Eye (tissue), 1 donor: Measurements from ENCODE around the gene PITX1.

ENCODE experiments used
- DNase-seq: peaks from one replicate; pipeline ENCODE4 v3.0.0-alpha.2; 2015

Gene PITX1

DNA sequence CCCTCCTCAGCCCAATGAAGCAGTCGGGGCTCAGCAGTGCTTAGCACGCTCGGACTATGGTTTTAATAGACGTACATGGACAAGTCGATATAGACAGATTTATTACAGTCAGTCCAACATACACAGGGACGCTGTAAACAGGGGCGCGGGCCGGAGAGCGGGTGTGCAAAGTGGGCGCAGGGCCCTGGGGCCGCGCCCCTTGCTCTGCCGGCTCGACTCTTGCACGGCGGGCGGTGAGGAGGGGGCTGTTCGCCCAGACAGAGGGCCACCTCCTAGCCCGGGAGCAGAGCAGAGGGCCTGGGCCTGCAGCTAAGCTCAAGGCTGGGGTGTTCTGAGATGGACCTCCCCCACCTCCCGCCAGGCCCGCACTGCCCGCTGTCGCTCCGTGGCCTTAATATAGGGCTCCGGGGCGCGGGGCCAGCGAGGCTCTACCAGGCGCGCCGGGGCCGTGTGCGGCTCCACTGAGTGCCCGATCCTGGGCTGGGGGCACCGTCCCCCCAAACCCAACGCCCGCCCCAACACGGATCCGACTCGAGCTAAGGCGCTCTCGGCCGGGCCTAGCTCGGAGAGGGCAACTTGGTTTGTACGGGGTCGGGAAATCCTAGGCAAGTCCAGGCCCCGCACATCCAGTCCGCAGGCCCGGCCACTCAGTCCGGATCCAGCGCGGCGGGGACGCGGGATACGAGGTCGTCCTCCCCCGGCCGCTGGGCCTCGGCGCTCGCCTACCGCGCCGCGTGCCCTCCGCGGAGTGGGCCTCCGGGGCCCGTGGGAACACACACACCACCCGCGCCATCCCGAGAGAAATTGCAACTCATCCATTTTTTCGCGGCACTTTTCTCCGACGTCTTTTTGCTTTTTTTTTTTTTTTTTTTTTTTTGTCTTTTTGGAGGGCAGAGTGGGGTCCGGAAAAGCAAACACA lies 6.1 kb downstream of the PITX1 start:
- DNase-seq, result peak; percentile 62

DNA sequence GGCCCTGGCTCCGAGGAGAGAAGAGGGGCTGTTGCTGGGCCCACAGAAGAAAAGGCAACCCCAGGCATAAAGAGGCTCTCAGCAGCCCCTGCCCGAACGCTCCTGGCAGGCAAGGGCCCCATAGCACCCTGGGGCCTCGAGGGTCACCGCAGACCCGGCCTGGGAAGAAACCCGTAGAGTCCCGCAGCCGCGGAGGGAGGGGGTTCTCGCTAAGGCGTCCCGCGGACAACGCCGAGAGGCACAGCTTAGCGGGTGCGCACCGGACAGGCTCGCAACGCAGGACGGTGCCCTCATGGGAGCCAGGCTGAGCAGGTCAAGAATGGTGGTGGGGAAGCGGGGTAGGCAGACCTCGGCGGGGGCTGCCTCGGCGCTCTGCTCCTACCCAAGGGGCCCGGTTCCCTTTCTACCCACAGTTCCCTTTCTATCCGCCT lies 6.7 kb downstream of the PITX1 start:
- no peak for DNase-seq

DNA sequence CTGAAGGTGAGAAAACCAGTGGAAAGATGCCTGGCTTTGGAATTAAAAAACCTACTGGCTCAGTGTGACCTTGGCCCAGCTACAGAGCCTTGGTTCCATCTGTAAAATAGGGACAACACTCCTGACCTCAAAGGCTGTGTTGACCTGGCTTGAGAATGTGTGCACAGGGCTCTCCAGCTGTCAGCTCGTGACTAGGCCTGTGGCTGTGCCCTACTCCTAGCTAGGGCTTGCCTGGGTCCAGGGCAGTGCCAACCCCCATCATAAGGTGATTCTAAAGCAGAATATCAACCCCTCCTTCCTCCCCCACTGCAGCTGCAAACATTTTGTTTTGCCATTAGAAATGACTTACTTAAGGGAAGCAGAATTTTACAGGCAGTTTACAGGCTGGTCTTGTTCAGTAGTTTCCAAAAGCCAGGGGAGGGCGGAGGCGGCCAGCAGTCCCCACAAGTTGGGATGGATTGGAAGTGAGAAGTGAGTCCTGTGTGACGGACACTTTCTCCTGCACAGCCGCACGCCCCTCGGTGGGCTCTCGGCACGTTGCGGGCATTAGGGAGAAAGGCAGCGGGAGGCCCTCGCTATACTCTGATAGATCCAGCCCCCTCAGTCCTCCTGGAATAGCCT lies 7.3 kb downstream of the PITX1 start:
- peak; percentile 46 for DNase-seq

DNA sequence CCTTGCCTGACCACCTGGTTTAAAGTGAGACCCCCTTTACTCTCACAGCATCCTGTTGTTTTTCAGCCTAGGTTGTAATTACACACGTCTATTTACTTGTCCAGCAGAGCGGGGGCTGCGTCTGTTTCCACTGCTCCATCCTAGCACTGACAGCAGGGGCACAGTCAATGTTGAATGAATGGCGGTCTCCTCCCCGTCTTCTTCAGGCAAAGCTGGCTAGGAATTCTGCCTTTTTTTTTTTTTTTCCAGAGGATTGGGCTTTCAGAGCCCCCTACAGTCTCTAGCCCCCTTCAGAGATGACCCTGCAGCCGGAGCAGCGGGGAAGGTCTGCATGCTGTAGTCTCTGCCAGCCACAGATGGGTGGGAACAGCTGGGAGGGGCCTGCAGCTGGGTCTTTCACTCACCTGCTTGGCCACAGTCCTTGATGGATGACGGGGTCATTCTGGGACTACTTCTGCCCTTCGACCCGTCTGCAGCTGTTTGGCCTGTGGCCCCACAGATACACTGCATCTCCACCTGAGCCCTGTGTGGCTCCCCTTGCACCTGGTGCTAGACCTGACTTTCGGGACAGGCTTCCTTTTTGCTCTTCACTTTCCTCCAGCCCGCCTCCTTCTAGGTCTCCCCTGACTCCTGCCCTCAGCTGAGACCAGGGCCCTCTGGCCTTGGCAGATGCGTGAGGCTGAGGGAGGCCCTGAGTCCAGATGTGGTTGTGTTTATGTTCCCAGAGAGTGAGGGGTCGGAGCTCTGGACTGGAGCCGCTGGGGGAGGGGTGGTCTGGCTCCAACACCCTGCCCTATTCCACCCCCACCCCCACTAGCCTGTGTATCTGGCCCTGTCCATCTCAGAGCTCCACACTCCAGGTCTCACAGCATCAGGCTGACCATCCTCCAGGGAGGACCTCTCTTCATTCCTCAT lies 8.0 kb downstream of the PITX1 start:
- DNase-seq, result no peak

DNA sequence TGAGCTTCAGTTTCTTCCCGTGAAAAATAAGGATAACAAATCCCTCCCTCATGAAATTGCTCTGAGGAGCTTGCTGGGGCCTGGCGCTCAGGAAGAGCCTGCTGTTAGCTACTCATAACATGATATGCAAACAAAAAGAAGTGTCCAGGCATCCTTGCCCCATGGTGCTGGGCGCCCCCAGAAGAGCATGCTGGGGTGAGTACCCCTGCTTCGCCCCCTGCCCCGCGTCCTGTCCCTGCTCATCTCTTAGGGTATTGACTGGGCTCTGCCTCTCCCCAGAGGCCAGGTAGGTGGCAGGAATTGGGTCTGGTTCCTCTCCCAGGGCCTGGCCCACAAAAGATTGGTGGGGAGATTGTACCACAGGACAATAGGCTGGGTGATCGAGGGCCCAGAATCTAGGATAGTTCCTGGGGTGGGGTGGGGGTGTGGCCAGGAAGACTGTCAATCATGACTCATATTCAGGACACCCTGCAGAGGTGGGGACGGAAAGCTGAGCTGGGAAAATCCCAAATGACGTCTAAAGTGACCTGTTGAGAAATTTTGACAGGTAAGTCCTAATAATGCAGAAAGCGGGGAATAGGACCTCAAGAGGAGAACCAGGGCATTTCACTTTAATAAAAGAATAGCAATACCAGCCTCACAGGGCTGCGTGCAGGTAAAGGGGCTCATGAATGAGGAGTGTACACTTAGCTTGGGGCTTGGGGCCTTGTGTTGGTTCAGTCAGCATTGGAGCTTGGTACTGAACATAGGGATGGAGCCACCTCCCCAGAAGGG lies 8.9 kb downstream of the PITX1 start:
- no peak for DNase-seq

DNA sequence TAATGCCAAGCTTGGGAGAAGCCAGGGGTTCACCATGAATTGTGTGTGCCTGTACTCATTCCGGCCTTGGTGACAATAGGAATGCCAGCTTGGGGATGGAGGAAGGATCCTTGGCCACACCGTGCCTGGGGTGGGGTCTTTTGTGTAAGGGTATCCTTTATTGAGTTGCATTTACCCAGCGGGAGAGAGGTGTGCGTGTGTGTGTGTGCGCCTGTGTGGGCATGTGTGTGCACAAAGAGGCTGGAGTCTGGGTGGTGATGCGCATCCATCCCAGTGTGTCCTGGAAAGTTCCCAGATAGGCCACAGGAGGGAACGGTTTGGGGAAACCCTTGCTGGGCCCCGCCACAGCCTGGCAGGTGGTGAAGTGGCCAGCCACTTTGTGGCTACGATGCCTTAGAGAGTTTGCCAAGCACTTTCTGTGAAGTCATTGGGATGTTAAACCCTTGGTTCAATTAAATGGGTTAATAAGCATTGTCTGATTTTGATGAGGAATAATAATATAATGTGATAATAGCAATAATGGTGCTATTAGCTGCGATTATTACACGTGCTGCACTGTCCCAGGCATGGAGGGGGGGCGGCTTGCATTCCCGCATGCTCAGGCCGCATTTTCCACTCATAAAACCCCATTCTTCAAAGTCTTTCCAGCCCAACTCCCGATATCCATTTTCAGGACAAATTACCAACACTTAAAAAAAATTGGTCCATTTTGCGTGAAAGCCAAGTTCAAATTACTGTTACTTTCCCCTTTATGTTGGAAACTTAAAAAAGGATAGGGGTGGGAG lies 13.7 kb downstream of the PITX1 start:
- DNase-seq, result no peak

DNA sequence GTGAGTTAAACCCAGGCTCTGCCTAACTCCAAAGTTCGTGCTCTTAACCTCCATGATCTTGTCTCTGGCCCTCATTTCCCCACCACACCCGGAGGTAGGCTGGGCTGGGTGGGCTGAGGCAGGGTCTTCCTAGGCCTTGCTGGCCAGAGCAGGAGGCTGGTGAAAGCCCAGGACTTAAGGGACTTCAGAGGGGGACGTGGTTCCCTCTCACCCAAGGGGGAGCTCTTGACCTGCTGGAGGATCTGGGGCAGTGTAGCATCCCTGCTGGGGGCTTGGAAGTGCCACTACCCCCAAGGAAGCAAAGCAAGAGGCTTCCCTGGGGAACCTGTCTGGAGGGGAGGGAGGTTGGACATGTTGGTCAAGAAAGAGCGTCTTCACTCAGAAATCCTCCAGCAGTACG lies 14.7 kb downstream of the PITX1 start:
- DNase-seq, result no peak

DNA sequence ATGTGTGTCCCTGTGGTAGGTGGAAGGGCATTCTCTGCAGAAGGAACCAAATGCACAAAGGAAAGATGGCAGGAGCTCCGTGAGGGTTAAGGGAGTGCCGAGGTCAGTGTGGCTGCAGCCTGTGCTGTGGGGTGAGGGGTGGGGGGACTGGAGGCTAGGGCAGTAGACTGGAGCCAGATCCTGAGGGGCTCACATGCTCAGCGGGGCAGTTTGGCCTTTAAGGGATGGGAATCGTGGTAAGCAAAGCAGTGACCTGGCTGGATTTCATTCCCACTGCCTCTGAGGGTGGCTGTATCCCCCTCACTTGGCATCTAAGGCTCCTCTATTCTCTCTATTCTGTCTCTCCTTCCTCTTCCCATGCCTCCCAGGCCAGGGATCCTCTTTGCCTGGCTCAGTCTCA lies 15.6 kb downstream of the PITX1 start:
- no peak for DNase-seq

DNA sequence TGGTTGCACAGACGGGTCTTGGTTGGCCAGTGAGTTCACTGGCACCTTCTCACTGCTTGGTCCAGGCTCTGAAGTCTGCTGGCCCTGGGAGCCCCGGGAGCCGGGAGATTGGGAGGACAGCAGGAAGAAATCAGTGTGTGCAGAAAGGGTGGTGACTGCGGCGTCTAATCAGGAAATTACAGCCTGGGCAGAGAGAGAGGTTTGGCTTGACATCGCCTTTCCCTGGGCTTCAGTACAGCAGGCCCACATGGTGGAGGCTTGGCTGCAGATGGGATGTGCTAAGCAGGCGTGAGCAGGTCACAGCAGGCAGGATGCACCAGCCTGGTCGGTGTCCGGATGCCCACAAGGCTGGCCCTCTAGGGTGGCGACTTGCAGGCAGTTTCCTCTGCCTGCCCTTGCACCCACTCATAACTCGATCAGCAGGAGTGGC lies 17.2 kb downstream of the PITX1 start:
- DNase-seq, result no peak

DNA sequence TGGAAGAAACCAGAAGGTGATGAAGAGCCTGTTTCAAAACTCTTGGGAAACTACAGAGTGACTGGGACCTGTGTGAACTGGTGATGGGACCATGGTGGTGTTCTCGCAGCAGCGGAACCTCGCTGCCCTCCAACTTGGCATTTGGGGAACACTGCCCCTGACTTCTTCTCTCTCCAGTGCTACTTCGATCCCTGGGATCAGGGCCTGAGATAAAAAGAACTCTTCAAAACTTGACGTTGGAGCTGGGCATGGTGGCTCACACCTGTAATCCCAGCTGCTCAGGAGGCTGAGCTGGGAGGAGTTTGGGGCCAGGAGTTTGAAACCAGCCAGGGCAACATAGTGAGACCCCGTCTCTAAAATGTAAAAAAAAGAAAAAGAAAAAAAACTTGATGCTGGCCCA lies 18.1 kb downstream of the PITX1 start:
- no peak for DNase-seq

DNA sequence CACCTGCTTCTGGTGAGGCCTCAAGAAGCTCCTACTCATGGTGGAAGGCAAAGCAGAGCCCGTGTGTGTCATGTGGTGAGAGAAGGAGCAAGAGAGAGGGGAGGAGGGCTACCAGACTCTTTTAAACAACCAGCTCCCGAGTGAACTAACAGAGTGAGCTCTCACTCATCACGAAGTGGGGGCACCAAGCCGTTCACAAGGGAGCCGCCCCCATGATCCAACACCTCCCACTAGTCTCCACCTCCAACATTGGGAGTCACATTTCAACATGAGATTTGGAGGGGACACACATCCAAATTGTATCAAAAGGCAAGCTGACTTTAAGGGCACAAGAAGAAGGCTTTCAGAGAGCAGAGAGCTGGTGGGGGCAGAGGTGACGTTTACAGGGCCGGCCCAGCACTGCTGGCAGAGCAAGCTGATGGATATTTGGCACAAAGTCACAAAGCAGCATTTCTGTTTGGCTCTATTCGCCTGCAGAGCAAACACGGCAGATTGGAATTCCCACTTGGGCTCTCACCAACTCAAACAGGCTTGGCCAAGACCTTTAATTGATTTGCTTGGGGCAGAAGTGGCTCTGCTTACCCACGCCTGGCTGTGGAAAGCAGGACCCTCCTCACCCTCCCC lies 20.0 kb downstream of the PITX1 start:
- no peak for DNase-seq

DNA sequence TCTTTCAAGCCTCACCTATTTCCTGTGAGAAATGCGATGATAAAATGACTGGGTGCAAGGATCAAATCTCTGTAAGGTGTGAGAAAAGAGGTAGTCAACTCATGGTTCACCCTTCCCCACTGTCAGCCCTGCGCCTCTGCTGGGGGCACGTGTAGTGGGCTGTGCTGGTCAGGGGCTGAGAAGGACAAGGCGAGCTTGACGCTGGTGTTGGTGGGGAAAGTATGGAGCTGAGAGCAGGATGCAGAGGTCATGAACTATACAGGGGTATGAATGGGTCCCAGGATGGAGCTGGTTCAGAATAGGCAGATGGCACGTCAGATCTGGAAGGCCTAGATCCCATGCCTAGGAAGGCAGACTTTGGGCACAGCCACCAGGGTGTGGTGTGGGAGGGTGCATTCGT lies 20.6 kb downstream of the PITX1 start:
- no peak for DNase-seq

DNA sequence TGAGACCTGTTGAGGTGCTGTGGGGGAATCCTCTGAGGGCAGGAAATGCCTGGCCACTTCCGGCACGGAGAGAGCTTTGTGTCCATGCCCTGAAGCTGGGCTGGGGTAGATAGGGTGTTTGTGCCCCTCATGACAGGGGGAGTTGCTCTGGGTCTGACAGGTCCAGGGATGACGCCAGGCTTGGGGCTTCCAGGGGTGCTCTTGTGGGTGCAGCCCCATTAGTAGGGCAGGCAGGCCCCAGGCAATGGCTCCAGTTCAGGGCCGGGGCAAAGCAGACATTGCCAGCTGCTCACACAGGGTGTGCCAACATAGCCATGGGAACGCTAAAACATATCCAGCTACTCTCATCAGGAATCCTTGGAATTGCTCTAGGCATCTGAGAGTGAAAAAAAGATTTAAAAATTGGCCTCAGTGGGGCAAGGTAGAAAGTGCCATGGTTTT lies 21.1 kb downstream of the PITX1 start:
- DNase-seq, result no peak

DNA sequence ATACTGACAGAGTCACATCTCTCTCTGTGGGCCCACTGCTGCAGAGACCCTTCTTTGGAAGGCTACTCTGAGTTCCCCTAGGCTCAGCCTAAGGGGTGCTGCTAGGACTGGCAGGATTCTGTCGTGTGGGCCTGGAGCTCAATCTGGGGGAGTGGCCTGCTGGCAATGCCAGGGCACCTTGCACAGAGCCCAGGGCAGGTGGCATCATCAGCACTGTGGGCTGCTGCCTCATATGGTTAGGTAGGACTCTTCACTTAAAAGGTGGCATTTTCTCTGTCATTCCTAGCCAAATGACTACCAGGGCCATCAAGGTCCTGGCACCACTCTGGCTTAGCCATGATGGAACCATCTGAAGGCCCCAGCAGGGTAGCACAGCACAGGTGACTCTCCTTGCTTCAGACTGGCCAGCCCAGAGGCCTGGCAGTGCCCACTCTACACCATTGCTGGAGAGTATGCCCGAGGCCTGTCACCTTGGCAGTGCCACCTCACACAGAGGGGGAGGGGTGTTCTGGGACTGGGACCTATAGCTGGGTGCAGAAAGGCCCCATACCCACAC lies 21.9 kb downstream of the PITX1 start:
- DNase-seq, result no peak

DNA sequence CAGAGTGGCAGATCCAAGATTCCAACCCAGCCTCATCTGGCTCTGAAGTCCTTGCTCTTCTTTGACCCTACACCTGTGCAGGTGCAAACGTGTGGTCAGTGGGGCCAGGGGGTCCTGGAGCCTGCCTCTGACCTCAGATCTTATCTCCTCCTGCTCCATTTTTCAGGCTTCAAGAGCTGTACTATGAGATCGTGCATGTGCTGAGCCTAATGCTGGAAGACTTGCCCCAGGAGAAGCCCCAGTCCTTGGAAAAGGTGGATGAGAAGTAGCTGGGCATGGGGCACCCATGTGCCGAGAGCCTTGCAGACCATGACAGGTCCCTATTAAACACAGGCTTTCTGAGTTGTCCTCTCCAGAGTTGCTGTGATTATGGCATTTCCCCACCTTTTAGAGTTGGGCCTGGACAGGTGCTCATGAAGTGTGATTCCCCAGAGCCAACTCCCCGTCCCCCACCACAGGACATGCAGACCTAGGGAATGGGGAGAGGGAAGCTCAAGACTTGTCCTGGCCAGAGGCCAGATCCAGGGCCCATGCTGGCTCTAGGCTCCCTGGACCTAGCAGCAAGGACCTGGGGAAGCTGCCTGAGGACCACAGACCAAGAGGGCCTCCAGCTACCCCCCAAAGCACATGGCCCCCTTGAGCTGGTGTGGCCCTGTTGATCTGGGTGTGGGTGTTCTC lies 22.5 kb downstream of the PITX1 start:
- no peak for DNase-seq

DNA sequence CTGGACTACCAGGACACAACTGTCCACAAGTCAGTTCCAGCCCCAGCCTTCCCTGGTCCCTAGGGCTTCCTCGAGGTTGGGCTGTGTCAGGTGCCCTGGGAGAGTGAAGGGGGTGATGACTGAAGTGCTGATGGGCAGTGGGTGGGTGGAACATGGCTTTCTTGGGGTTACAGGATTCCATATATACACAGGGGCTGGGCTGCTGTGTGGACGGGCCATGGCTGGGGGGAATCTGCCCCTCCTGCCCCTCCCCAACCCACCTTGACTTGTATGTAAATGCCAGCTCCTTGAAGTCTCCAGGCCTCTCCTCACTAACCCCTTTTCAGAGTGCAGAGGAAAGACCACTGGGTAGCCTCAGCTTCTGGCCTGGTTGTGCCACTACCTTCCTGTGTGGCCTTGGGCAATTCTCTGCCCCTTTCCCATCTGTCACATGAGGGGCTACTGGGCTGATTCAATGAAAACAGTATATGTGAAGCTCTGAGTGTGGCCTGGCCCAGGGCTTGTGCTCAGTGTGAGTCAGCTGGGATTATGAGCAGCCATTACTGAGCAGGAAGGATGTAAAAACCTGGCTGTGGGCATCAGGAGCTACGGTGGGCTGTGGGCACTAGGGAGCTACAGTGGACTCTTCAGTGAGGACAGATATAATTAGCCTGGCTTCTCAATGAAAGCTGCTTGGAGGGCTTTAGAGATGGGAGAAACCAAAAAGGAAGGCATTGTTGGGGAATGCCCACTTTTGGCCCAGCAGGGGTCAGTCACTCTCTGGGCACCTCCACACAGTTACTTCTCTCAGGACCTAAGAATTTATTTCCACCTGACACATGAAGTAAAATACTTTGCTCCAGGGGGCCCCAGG lies 23.3 kb downstream of the PITX1 start:
- no peak for DNase-seq

DNA sequence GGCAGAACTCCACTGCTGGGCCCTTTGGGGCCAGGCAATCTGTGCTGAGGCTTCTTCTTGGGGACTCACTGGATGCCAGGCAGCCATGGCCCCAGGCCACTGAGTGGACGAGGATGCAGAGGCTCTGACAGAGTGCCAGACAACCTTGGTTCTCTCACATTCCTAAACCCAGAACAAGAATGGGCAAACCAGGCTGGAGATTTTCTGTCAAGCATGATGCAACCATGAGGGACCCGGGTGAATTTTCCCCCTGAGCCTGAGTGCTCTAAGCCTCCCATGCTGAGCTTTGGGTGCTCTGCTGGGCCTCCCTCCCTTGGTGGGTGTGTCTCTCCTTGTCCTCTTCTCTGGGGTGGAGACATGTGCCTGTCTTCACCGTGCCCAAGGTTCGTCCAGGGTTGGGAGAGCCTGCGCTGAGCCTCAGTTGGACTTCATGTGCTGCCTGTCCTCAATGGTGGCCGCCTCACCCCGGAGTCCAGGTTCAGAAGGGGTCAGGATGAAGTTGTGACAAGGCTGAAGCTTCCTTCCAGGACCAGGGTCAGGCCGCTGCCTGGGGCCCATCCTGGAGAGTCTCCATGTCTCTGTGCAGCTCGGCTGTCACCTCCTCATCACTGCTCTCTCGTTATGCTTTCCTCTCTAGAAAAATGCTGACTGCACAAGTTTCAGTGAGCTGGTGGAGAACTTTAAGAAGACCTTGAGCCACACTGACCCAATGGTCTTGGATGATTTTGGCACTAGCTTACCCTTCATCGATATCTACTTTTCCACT lies 24.1 kb downstream of the PITX1 start:
- DNase-seq, result no peak

DNA sequence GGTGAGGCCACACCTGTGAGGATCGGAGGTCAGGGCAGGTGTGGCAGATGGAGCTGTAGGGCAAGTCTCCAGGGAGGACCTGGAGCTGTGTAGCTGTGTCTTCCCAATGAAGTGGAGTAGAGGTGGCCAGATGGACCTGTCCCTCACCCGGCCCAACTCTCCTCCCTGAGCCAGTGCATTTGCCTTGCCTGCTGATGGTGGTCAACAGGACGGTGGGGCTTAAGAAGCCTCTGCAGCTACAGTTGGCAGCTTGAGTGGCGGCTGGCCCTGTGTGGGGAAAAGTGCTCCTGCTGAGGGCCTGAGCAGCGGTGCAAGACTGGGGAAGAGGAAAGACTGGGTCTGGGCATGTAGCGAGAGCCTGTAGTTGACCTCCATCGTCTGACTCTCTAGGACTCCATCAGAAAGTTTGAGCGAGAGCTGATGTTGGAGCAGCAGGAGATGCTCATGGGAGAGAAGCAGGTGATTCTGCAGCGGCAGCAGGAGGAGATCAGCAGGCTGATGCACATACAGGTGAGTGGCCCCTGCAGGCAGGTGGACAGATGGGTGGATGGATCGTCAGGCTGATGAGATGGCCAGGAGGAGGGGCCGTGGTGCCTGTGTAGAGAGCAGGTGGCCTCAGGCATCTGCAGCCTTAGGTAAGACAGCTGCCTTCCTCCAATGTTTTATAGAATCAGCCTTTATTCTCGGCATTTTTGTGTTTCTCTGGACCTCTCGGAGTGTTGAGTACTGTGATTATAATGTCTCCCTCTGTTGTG lies 24.9 kb downstream of the PITX1 start:
- no peak for DNase-seq
